A673 (cell line): ENCODE data around the gene OR2B6. TPM values are rescaled to one million over a fixed set of nuclear protein-coding genes. Genes with fewer than 3 reads are reported as not detected.

ENCODE experiments used
- BruUV-seq: library from RNA; stranded (reverse); fragments of 400-500 nt; replicated peaks from 2 replicates; lab custom pipeline; 2021; lab: Mats Ljungman, UMichigan
- CTCF ChIA-PET: fragments of 300-600 bp; sonication (Branson Sonifier 250); formaldehyde crosslinking; loops from one replicate; lab custom pipeline; 2022; ENCODE audit warnings: antibody characterized with exemption; lab: Charles Lee
- POLR2A ChIA-PET: fragments of 300-600 bp; sonication (Branson Sonifier 250); formaldehyde crosslinking; loops from one replicate; lab custom pipeline; 2022; ENCODE audit warnings: antibody characterized with exemption; ENCODE audit not compliant: low non-redundant PET; lab: Charles Lee
- DNase-seq: peaks from one replicate; pipeline ENCODE4 v3.0.0-alpha.2; 2015; ENCODE audit warnings: low spot score
- H3K27ac ChIP-seq: fragments of 200-600 bp; sonication (generic); 2 replicates; pipeline ENCODE4 v1.5.1; 2016; ENCODE audit warnings: mixed run types, low read depth, mild to moderate bottlenecking, mixed read lengths, antibody characterized with exemption, low read length; ENCODE audit not compliant: poor library complexity, severe bottlenecking
- H3K27me3 ChIP-seq: fragments of 200-600 bp; sonication (generic); replicated peaks from 2 replicates; pipeline ENCODE4 v1.6.1; 2017; ENCODE audit warnings: mixed run types, low read depth, mild to moderate bottlenecking, mixed read lengths, antibody characterized with exemption, low read length; ENCODE audit not compliant: insufficient read depth, poor library complexity
- H3K36me3 ChIP-seq: fragments of 200-600 bp; sonication (generic); 2 replicates; pipeline ENCODE4 v1.6.1; 2016; ENCODE audit warnings: mixed run types, mild to moderate bottlenecking, mixed read lengths, antibody characterized with exemption, low read length; ENCODE audit not compliant: insufficient read depth, poor library complexity, severe bottlenecking
- H3K4me1 ChIP-seq: fragments of 200-600 bp; sonication (generic); 2 replicates; pipeline ENCODE4 v1.6.1; 2017; ENCODE audit warnings: mixed run types, mild to moderate bottlenecking, mixed read lengths, antibody characterized with exemption, low read length; ENCODE audit not compliant: insufficient read depth, poor library complexity, severe bottlenecking
- H3K4me3 ChIP-seq: fragments of 200-600 bp; sonication (generic); 2 replicates; pipeline ENCODE4 v1.5.1; 2016; ENCODE audit warnings: low read depth, mixed run types, mild to moderate bottlenecking, mixed read lengths, low read length; ENCODE audit not compliant: poor library complexity, severe bottlenecking
- H3K9me3 ChIP-seq: fragments of 200-600 bp; sonication (generic); 2 replicates; pipeline ENCODE4 v1.6.1; 2016; ENCODE audit warnings: mixed run types, low read depth, mild to moderate bottlenecking, mixed read lengths, antibody characterized with exemption, low read length; ENCODE audit not compliant: poor library complexity, severe bottlenecking
- CTCF ChIP-seq: fragments of 300-800, 200-600 bp; sonication (generic); conservative IDR thresholded peaks from 2 replicates; pipeline ENCODE4 v1.5.1; 2017; ENCODE audit warnings: low read depth, mild to moderate bottlenecking, antibody characterized with exemption, low read length, moderate library complexity, mixed read lengths
- EZH2 ChIP-seq: fragments of 200-600 bp; sonication (generic); IDR thresholded peaks from 2 replicates; pipeline ENCODE4 v1.6.1; 2017; ENCODE audit warnings: borderline replicate concordance, low read depth, mild to moderate bottlenecking, mixed read lengths, antibody characterized with exemption, low read length; ENCODE audit not compliant: poor library complexity, severe bottlenecking
- intact Hi-C: fragments of 100-400 bp; cut with micrococcal nuclease; formaldehyde crosslinking; loops from one replicate; pipeline ENCODE4 v1.10.0; 2022; ENCODE audit not compliant: unreplicated experiment
- total RNA-seq: library from RNA; stranded (reverse); gene quantifications from 2 replicates; pipeline ENCODE4 v1.2.3, GENCODE V29; 2021

OR2B6 gene
- total RNA-seq, 1 experiment from 2014 or later, result 0.32 TPM

- intact Hi-C loops, result no loop called here
- Histone ChIP-seq H3K9me3 (no peaks in the 10 kb centered on the region), H3K27ac (no peak overlapping the region), H3K4me1 (no peaks in the 10 kb centered on the region), H3K4me3 (no peak overlapping the region), H3K27me3 (no peaks in the 10 kb centered on the region), H3K36me3 (no peaks in the 10 kb centered on the region)
- no peak for DNase-seq
- TF ChIP-seq CTCF, result no peak
- no peak for TF ChIP-seq EZH2
- CTCF ChIA-PET, result no interaction called here
- BruUV-seq, result no TSS peak
- POLR2A ChIA-PET, result no interaction called here
Measured at GRCh38 chr6:27972750-27973149, 15.7 kb downstream of the OR2B6 start.

GRCh38 chr6:27977387-27977786, 20.3 kb downstream of the OR2B6 start:
- no peak for DNase-seq
- Histone ChIP-seq H3K4me1 (no peaks in the 10 kb centered on the region), H3K4me3 (no peak overlapping the region), H3K9me3 (no peaks in the 10 kb centered on the region), H3K27me3 (no peaks in the 10 kb centered on the region), H3K36me3 (no peaks in the 10 kb centered on the region), H3K27ac (no peak overlapping the region)
- CTCF ChIA-PET, result no interaction called here
- intact Hi-C loops, result no loop called here
- no peak for TF ChIP-seq CTCF
- no peak for TF ChIP-seq EZH2
- BruUV-seq, result no TSS peak
- POLR2A ChIA-PET, result no interaction called here

GRCh38 chr6:27978705-27979104, 21.7 kb downstream of the OR2B6 start:
- ChIA-PET CTCF (no interaction called here), POLR2A (no interaction called here)
- BruUV-seq, result no TSS peak
- H3K27me3 ChIP-seq, result peaks cover 1% of the 10 kb centered on the region
- H3K27ac ChIP-seq, result no peak overlapping the region
- H3K4me3 ChIP-seq, result no peak overlapping the region
- H3K9me3 ChIP-seq, result no peaks in the 10 kb centered on the region
- no peaks in the 10 kb centered on the region for H3K36me3 ChIP-seq
- intact Hi-C loops, result no loop called here
- no peak for DNase-seq
- H3K4me1 ChIP-seq, result no peaks in the 10 kb centered on the region
- TF ChIP-seq EZH2 (no peak), CTCF (no peak)
